SK-N-SH (cell line): ENCODE measurements around the gene GSDMA.

Experiments
- POLR2AphosphoS5 ChIP-seq: IDR thresholded peaks from 2 replicates; pipeline ENCODE4 v1.6.1; 2012; ENCODE audit warnings: low read depth, low read length
- SIN3A ChIP-seq: IDR thresholded peaks from 2 replicates; pipeline ENCODE4 v1.6.1; 2012; ENCODE audit warnings: low read depth, mild to moderate bottlenecking, low read length, moderate library complexity, borderline replicate concordance
- TF ChIP-seq, protein P1 (sequence below): fragments of 200-600 bp; sonication (generic); IDR thresholded peaks from 2 replicates; pipeline ENCODE4 v1.6.1; 2017; ENCODE audit warnings: antibody characterized with exemption, mild to moderate bottlenecking, moderate library complexity

- TF ChIP-seq, protein P1, sequence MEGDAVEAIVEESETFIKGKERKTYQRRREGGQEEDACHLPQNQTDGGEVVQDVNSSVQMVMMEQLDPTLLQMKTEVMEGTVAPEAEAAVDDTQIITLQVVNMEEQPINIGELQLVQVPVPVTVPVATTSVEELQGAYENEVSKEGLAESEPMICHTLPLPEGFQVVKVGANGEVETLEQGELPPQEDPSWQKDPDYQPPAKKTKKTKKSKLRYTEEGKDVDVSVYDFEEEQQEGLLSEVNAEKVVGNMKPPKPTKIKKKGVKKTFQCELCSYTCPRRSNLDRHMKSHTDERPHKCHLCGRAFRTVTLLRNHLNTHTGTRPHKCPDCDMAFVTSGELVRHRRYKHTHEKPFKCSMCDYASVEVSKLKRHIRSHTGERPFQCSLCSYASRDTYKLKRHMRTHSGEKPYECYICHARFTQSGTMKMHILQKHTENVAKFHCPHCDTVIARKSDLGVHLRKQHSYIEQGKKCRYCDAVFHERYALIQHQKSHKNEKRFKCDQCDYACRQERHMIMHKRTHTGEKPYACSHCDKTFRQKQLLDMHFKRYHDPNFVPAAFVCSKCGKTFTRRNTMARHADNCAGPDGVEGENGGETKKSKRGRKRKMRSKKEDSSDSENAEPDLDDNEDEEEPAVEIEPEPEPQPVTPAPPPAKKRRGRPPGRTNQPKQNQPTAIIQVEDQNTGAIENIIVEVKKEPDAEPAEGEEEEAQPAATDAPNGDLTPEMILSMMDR = no peak
- no peak for TF ChIP-seq SIN3A
- TF ChIP-seq POLR2AphosphoS5 = no peak
Observed at GRCh38 chr17:39920218-39921210, 42.3 kb upstream of the GSDMA start.
